ENCODE data around the gene CARS1.

CARS1 gene

GRCh38 chr11:3037945-3038271, 19.3 kb downstream of the CARS1 start:
- peaks cover 4% of the 10 kb centered on the region for H3K36me3 ChIP-seq (replicated peaks; ENCODE audit: insufficient read depth, low read length)
- H3K27ac ChIP-seq (ENCODE audit: low read length): no peak overlapping the region

GRCh38 chr11:3037040-3037944, 19.9 kb downstream of the CARS1 start:
- Histone ChIP-seq H3F3A (ENCODE audit: insufficient read depth, low read length) (no peaks in the 10 kb centered on the region), H4K20me1 (ENCODE audit: insufficient read depth, low read length) (no peaks in the 10 kb centered on the region), H3K79me2 (ENCODE audit: low read length) (peaks cover 26% of the 10 kb centered on the region; the same call in 1 of the 2 replicates), H3K27me3 (replicated peaks; ENCODE audit: insufficient read depth, low read length) (no peaks in the 10 kb centered on the region), H3K27ac (ENCODE audit: low read length) (no peak overlapping the region), H3K9me2 (replicated peaks; ENCODE audit: insufficient read depth, low read length) (no peaks in the 10 kb centered on the region), H3K4me1 (ENCODE audit: low read length) (peaks cover 7% of the 10 kb centered on the region), H3K9ac (ENCODE audit: low read length) (no peak overlapping the region), H3K36me3 (replicated peaks; ENCODE audit: insufficient read depth, low read length) (peaks cover 2% of the 10 kb centered on the region; the same call in 1 of the 2 replicates), H3K9me3 (replicated peaks; ENCODE audit: insufficient read depth, low read length) (no peaks in the 10 kb centered on the region), H3K4me2 (ENCODE audit: low read depth, low read length) (peak overlapping the region; percentile 1; the same call in 1 of the 2 replicates), H3K4me3 (ENCODE audit: low read length) (no peak overlapping the region), H2AFZ (ENCODE audit: low read length) (no peak overlapping the region)
- DNase-seq: peak; percentile 53
- peak; percentile 66 for TF ChIP-seq CTCF (IDR thresholded peaks at IDR 0.05; ENCODE audit: low read length)
- TF ChIP-seq EZH2 (optimal IDR thresholded peaks at IDR 0.05; ENCODE audit: low read depth, low read length): no peak

More at GRCh38 chr11:3037945-3038271, 19.3 kb downstream of the CARS1 start:
- DNase-seq: no peak
- peaks cover 32% of the 10 kb centered on the region for H3K79me2 ChIP-seq (ENCODE audit: low read length)
- H3K9me2 ChIP-seq (replicated peaks; ENCODE audit: insufficient read depth, low read length): no peaks in the 10 kb centered on the region
- H3K4me2 ChIP-seq (ENCODE audit: low read depth, low read length): no peak overlapping the region
- no peak overlapping the region for H2AFZ ChIP-seq (ENCODE audit: low read length)
- no peaks in the 10 kb centered on the region for H3K27me3 ChIP-seq (replicated peaks; ENCODE audit: insufficient read depth, low read length)
- H3K4me1 ChIP-seq (ENCODE audit: low read length): peaks cover 7% of the 10 kb centered on the region
- 0 out of 2 replicates have a peak, but pooled peaks cover 2% of the 10 kb centered on the region for H3F3A ChIP-seq (ENCODE audit: insufficient read depth, low read length)
- no peak overlapping the region for H3K4me3 ChIP-seq (ENCODE audit: low read length)
- H3K9ac ChIP-seq (ENCODE audit: low read length): no peak overlapping the region
- no peaks in the 10 kb centered on the region for H3K9me3 ChIP-seq (replicated peaks; ENCODE audit: insufficient read depth, low read length)
- no peaks in the 10 kb centered on the region for H4K20me1 ChIP-seq (ENCODE audit: insufficient read depth, low read length)
- no peak for TF ChIP-seq EZH2phosphoT487 (IDR thresholded peaks at IDR 0.05; ENCODE audit: low read length)

- Histone ChIP-seq H3K27ac (ENCODE audit: low read length) (no peak overlapping the region), H3K4me3 (ENCODE audit: low read length) (no peak overlapping the region), H3K4me1 (ENCODE audit: low read length) (peaks cover 7% of the 10 kb centered on the region), H2AFZ (ENCODE audit: low read length) (no peak overlapping the region), H3F3A (ENCODE audit: insufficient read depth, low read length) (no peaks in the 10 kb centered on the region), H4K20me1 (ENCODE audit: insufficient read depth, low read length) (no peaks in the 10 kb centered on the region), H3K36me3 (replicated peaks; ENCODE audit: insufficient read depth, low read length) (peaks cover 2% of the 10 kb centered on the region; the same call in 1 of the 2 replicates), H3K9me2 (replicated peaks; ENCODE audit: insufficient read depth, low read length) (no peaks in the 10 kb centered on the region), H3K9ac (ENCODE audit: low read length) (no peak overlapping the region), H3K79me2 (ENCODE audit: low read length) (peaks cover 17% of the 10 kb centered on the region; the same call in 1 of the 2 replicates), H3K9me3 (replicated peaks; ENCODE audit: insufficient read depth, low read length) (no peaks in the 10 kb centered on the region), H3K27me3 (replicated peaks; ENCODE audit: insufficient read depth, low read length) (no peaks in the 10 kb centered on the region), H3K4me2 (ENCODE audit: low read depth, low read length) (peak overlapping the region; percentile 1; the same call in 1 of the 2 replicates)
- TF ChIP-seq EZH2phosphoT487 (IDR thresholded peaks at IDR 0.05; ENCODE audit: low read length): no peak
- no peak for TF ChIP-seq CTCF (IDR thresholded peaks at IDR 0.05; ENCODE audit: low read length)
- TF ChIP-seq EZH2 (optimal IDR thresholded peaks at IDR 0.05; ENCODE audit: low read depth, low read length): no peak
- no peak for DNase-seq
Observed at GRCh38 chr11:3036419-3036818, 20.8 kb downstream of the CARS1 start.

GRCh38 chr11:3035333-3035732, 21.9 kb downstream of the CARS1 start:
- Histone ChIP-seq H3K4me2 (ENCODE audit: low read depth, low read length) (no peak overlapping the region), H3K27me3 (replicated peaks; ENCODE audit: insufficient read depth, low read length) (no peaks in the 10 kb centered on the region), H3K9ac (ENCODE audit: low read length) (no peak overlapping the region), H3K4me3 (ENCODE audit: low read length) (no peak overlapping the region), H2AFZ (ENCODE audit: low read length) (no peak overlapping the region), H3K79me2 (ENCODE audit: low read length) (peaks cover 10% of the 10 kb centered on the region), H4K20me1 (ENCODE audit: insufficient read depth, low read length) (no peaks in the 10 kb centered on the region), H3F3A (ENCODE audit: insufficient read depth, low read length) (0 out of 2 replicates have a peak, but pooled peaks cover 4% of the 10 kb centered on the region), H3K36me3 (replicated peaks; ENCODE audit: insufficient read depth, low read length) (peaks cover 2% of the 10 kb centered on the region; the same call in 1 of the 2 replicates), H3K9me2 (replicated peaks; ENCODE audit: insufficient read depth, low read length) (no peaks in the 10 kb centered on the region), H3K9me3 (replicated peaks; ENCODE audit: insufficient read depth, low read length) (no peaks in the 10 kb centered on the region), H3K27ac (ENCODE audit: low read length) (no peak overlapping the region), H3K4me1 (ENCODE audit: low read length) (peaks cover 13% of the 10 kb centered on the region)
- TF ChIP-seq EZH2phosphoT487 (IDR thresholded peaks at IDR 0.05; ENCODE audit: low read length) (no peak), EZH2 (optimal IDR thresholded peaks at IDR 0.05; ENCODE audit: low read depth, low read length) (no peak), CTCF (IDR thresholded peaks at IDR 0.05; ENCODE audit: low read length) (no peak)
- no peak for DNase-seq
